ENCODE results near the gene ZNF740. TPM values are rescaled to one million over a fixed set of nuclear protein-coding genes. Genes with fewer than 3 reads are reported as not detected.

ZNF740 gene
- total and polyA plus RNA-seq, 10 of the 15 experiments (the other 5 are each of a cell fraction or from before 2014, with no cell fraction given) = 1.4 to 33.6 (median 11.3) TPM

DNA sequence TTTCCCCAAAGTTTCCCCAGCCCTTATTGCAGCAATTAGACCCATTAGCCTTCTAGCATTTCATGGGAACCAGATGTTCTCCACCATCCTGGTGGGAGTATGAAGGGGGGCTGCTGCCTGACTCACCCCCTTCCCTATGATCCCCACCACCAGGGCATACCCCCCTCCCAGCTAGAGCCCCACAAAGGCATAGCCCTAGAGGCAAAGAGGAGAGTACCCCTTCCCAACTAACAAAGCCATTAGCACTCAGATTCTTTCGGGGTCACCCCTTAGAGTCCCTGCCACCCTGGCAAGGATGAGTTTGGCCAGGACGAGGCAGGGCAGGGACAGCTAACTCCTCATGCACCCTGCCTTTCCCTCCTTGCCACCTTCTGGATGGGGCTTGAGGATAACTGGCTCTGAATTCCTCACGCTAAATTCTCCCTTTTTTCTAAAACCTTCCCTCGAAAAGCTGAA is 42.3 kb downstream of the ZNF740 start:
- SMC1A ChIA-PET (ENCODE audit: uncharacterized antibody, unreplicated experiment) = interaction anchor here (0.7 kb wide), 2 partner anchors 36 to 218 kb away, joined by 3 read pairs; no protein-coding TSS in a partner anchor
- peak overlapping the region; percentile 90; the same call in 1 of the 2 replicates for H3K4me2 ChIP-seq (ENCODE audit: control insufficient read depth, insufficient read depth)
- DNase-seq (ENCODE audit: low read depth, low spot score) (no peak), ATAC-seq (no peak), FAIRE-seq (no peak)
- POLR2A ChIA-PET = interaction anchor here (1.0 to 1.2 kb wide), 2 partner anchors 18 to 157 kb away, joined by 3 read pairs; no protein-coding TSS in a partner anchor
- WGBS (ENCODE audit: insufficient coverage, insufficient replicate concordance, low lambda C conversion rate, missing lambda C conversion rate) = 77% methylated on average over 4 of the region's 4 CpGs
- H3K4me3 ChIP-seq = no peak overlapping the region
- no peaks in the 10 kb centered on the region for H4K20me1 ChIP-seq (ENCODE audit: control insufficient read depth, insufficient read depth)
- peaks cover 19% of the 10 kb centered on the region for H3K4me1 ChIP-seq (ENCODE audit: control insufficient read depth, insufficient read depth, low read length)
- no peak overlapping the region for H2AFZ ChIP-seq (ENCODE audit: control insufficient read depth, low read depth, low read length)
- intact Hi-C loops (cut with micrococcal nuclease; ENCODE audit: unreplicated experiment) (loop anchor here (5.0 kb wide), 1 partner anchor 44 kb away; the partner anchor contains the start of gene ESPL1), in situ Hi-C loops (cut with MboI) (no loop called here)
- no peaks in the 10 kb centered on the region for H3K9me3 ChIP-seq (replicated peaks; ENCODE audit: control insufficient read depth, insufficient read depth, low read length)
- no TSS peak for BruUV-seq (replicated peaks)
- H3K9ac ChIP-seq (ENCODE audit: control insufficient read depth, insufficient read depth, low read length) = no peak overlapping the region
- RAD21 ChIA-PET (ENCODE audit: unreplicated experiment) = interaction anchor here (1.3 to 1.8 kb wide), 2 partner anchors 28 to 98 kb away, joined by 3 to 4 read pairs; partner anchors contain the start of gene AAAS
- H3K27me3 ChIP-seq (replicated peaks in 1 of 2; ENCODE audit: control insufficient read depth in 2 of 2, insufficient read depth in 2 of 2, low read length in 1 of 2) = no peaks in the 10 kb centered on the region
- H3K79me2 ChIP-seq (ENCODE audit: control insufficient read depth, insufficient read depth, low read length) = peaks cover 4% of the 10 kb centered on the region; the same call in 1 of the 2 replicates
- no peak overlapping the region for H3K27ac ChIP-seq (ENCODE audit: control insufficient read depth, insufficient read depth)
- CTCF ChIA-PET = interaction anchor here (0.7 to 1.1 kb wide), 2 partner anchors 45 to 62 kb away, joined by 3 read pairs; no protein-coding TSS in a partner anchor
- no peaks in the 10 kb centered on the region for H3K36me3 ChIP-seq (ENCODE audit: control insufficient read depth in 2 of 2, insufficient read depth in 2 of 2, low read length in 1 of 2)
- TF ChIP-seq KAT2A (conservative IDR thresholded peaks at IDR 0.05; ENCODE audit: control insufficient read depth, low read depth, low read length) (no peak), PRDM15 (CRISPR knock-in tag; IDR thresholded peaks at IDR 0.05) (no peak), MEF2A (IDR thresholded peaks at IDR 0.05; ENCODE audit: insufficient read depth, low read depth, low read length) (no peak), WRNIP1 (IDR thresholded peaks at IDR 0.05; ENCODE audit: borderline replicate concordance, low read depth, low read length) (no peak), SMAD5 (IDR thresholded peaks at IDR 0.05; ENCODE audit: low read depth) (no peak), CBX3 (IDR thresholded peaks at IDR 0.05; ENCODE audit: borderline replicate concordance, low read depth) (no peak), NFYB (IDR thresholded peaks at IDR 0.05; ENCODE audit: insufficient read depth, low read depth, low read length) (no peak), POU2F2 (IDR thresholded peaks at IDR 0.05; ENCODE audit: borderline replicate concordance, low read depth, low read length) (no peak), PML (IDR thresholded peaks at IDR 0.05; ENCODE audit: low read length) (no peak), CHD4 (IDR thresholded peaks at IDR 0.05) (no peak), ZNF274 (IDR thresholded peaks at IDR 0.05; ENCODE audit: insufficient read depth, insufficient read length) (no peak), POLR2A (IDR thresholded peaks at IDR 0.05; ENCODE audit: low read depth, low read length) (no peak), MYC (IDR thresholded peaks at IDR 0.05; ENCODE audit: insufficient read depth, insufficient read length, insufficient replicate concordance, low read length, severe bottlenecking) (no peak), NKRF (conservative IDR thresholded peaks at IDR 0.05) (no peak), SKIL (IDR thresholded peaks at IDR 0.05; ENCODE audit: low read depth, poor library complexity, severe bottlenecking) (no peak), TCF3 (IDR thresholded peaks at IDR 0.05; ENCODE audit: borderline replicate concordance, insufficient read depth, low read depth, low read length) (no peak), NFXL1 (IDR thresholded peaks at IDR 0.05; ENCODE audit: borderline replicate concordance) (no peak), HDAC2 (IDR thresholded peaks at IDR 0.05) (no peak)

Data from GM12878 (cell line).